Activated CD4-positive, alpha-beta T cell treated with anti-CD3 and anti-CD28 coated beads, Interleukin-2, Interleukin-4, amounts not matched to agents 100 ng/mL and 50 ng/mL, durations not matched to agents 16 hours and 8 hours (primary cell): Measurements from ENCODE around the gene CLPTM1L.
A peak's percentile ranks its signal among the peaks of the same experiment; 100 is the strongest.
"Not testable (repeated sequence)": the region's sequence is repeated elsewhere in the genome, so short reads cannot be mapped to it uniquely, and the experiment has no call there.

ENCODE experiments used
- DNase-seq: peaks from one replicate; pipeline ENCODE4 v3.0.0-alpha.2; 2020; ENCODE audit warnings: low spot score

Gene CLPTM1L

DNA sequence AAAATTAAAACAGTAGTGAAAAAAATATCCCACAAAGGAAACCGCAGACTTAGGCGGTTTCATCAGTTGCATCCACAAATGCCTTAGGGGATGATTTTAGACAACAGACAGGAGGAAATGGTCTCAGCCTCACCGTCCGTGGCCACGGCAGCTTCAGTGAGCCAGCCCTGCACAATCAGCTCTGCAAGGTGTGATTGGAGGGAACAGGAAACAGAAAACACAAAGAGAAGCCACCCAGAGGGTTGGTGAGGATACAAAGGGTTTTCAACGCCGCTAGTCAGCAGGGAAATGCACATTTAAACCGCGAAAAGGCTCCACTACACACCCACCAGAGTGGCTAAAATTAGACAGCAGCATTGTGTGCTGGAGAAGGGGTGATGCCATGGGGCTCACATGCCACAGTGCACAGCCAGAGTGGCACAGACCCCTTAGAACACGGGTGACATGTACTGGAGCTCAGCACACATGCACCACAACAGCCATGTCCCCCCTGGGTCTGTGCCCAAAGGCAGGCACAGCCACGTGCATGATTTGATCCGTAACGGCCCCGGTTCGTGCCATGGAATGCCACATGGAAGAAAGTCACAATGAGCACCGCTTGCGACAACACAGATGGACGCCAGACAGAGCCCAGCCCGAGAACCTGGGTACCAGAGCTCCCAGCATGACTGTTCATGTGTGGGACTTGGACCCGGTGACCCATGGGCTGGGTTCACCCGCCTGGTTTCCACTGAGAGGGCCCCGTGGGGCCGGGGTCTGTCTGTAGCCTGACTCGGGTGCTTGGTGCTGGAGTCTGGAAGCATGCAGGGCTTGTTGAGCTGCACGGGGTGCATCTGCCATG is 31.7 kb downstream of the CLPTM1L start:
- DNase-seq, result peak; percentile 89

GRCh38 chr5:1312206-1312605 is 32.7 kb downstream of the CLPTM1L start:
- peak; percentile 39 for DNase-seq

- no peak for DNase-seq
Measured at GRCh38 chr5:1311439-1312055, 33.4 kb downstream of the CLPTM1L start.

DNA sequence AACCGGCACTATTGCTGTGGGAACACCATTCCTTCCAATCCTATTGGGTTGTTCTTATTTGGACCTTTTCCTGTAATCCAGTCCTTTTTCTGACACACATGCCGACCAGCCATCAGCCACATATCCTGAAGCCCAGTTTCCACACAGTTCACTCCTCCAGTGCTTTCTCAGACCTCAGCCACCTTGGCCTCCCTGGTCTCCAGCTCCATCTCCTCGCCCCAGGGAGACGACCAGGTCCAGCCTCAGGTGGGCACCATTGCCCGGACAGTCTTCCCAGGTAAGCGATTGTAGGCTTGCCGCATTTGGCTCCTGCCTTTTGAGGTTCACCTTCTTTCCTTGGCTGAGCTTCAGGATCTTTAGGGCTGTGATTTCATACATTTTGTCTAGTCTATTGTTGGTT is 34.8 kb downstream of the CLPTM1L start:
- DNase-seq, result no peak

- DNase-seq, result no peak
Measured at GRCh38 chr5:1304033-1304432, 40.9 kb downstream of the CLPTM1L start.

- DNase-seq, result no peak
Measured at GRCh38 chr5:1302258-1302657, 42.6 kb downstream of the CLPTM1L start.

- DNase-seq, result no peak
Measured at GRCh38 chr5:1300581-1301083, 44.3 kb downstream of the CLPTM1L start.

DNA sequence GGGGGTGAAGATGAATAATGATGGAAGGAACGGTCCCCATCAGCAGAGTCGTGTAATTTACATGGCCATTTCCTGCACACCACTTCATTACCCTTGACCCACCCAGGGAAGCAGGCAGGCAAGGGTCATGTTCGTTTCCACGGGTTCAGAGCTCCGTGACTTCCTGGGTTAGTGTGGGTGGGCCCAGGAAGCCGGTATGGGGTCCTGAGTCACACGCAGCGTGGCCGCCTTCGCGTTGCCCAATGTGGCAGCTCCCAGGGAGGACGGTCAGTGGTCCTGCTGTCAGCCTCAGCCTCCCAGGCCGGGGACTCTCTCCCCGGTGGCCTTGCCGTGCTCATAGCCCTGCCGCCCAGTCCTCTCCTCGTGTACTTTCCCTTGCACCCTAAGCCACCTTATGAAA is 44.9 kb downstream of the CLPTM1L start:
- no peak for DNase-seq

- DNase-seq, result no peak
Measured at GRCh38 chr5:1299511-1299850, 45.4 kb downstream of the CLPTM1L start.

DNA sequence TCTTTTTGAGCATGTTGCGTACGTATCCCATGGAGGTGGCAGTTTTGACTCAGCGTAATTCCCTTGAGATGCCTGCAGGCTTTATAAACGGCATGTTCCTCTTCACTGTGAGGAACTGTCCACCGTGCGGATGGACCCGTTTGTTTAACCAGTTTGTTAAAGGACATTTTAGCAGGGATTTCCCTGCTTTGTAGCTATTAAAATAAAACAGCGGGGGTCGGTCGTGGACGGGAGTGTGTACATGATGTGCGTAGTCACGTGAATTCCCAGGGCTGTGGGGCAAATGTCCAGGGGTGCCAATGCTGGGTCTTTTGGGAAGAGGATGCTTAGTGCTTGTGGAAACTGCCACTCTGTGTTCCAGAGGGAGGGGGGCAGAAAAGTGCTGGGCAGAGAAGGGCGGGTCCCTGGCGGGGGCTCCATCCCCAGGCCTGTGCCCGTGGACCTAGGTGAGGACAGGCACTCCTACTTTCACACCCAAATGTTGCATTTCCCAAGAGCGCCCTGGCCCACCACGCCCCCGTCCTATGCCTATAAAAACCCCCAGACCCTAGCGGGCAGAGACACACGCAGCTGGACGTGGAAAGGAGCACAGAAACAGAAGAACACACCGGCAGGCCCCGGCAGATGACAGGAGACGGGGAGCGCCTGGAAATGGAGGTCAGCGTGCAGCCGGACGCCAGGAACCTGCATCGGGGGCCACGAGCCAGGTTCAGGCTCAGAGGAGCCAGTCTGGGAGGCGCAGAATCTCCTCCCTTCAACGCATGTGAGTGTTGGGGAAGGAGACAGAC is 46.0 kb downstream of the CLPTM1L start:
- DNase-seq, result no peak

- no peak for DNase-seq
Measured at GRCh38 chr5:1298067-1298551, 46.8 kb downstream of the CLPTM1L start.

- no peak for DNase-seq
Measured at GRCh38 chr5:1297243-1297642, 47.7 kb downstream of the CLPTM1L start.

- no peak for DNase-seq
Measured at GRCh38 chr5:1295650-1296037, 49.3 kb downstream of the CLPTM1L start.

- DNase-seq, result peak; percentile 88
Measured at GRCh38 chr5:1294835-1295649, 49.9 kb downstream of the CLPTM1L start, which contains the start of gene TERT. Gene TERT (minus strand): TSS chr5:1295068. CDS start chr5:1294989, 79 bp downstream.

GRCh38 chr5:1294206-1294834 is 50.6 kb downstream of the CLPTM1L start:
- DNase-seq, result peak; percentile 6

- no peak for DNase-seq
Measured at GRCh38 chr5:1293416-1294205, 51.3 kb downstream of the CLPTM1L start.

DNA sequence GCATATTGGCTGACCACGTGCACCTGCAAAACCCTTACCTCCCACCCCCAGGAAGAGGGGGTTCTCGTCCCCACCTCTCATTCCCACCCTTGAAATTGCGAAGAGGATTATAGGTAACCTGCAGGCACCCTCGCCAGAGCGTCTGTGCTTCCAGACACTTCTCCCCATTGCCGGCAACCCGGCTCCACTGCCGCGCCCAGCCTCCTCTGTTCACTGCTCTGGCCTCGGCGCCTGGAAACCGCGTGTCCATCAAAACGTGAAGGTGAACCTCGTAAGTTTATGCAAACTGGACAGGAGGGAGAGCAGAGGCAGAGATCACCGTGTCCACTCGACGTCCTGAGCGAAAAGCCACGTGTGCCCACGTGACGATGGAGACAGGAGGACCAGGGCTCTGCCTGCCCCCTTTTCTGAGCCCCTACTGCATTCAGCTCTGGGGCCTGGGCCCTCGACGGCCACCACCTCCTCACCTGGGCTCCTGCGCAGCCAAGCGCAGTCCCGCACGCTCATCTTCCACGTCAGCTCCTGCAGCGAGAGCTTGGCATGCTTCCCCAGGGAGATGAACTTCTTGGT is 52.0 kb downstream of the CLPTM1L start:
- DNase-seq, result no peak

GRCh38 chr5:1292139-1292538 is 52.8 kb downstream of the CLPTM1L start:
- no peak for DNase-seq

- no peak for DNase-seq
Measured at GRCh38 chr5:1291611-1292080, 53.3 kb downstream of the CLPTM1L start.

DNA sequence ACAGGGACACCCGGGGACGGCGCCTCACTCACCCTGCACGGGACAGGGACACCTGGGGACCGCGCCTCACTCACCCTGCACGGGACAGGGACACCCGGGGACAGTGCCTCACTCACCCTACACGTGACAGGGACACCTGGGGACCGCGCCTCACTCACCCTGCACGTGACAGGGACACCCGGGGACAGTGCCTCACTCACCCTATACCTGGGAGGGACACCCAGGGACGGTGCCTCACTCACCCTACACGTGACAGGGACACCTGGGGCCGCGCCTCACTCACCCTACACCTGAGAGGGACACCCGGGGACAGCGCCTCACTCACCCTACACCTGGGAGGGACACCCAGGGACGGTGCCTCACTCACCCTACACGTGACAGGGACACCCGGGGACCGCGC is 53.9 kb downstream of the CLPTM1L start:
- not testable (repeated sequence) for DNase-seq
